Measurements from ENCODE around the gene MXD3. TPM values are rescaled to one million over a fixed set of nuclear protein-coding genes. Genes with fewer than 3 reads are reported as not detected.

MXD3 gene
- total and polyA plus RNA-seq, 2 experiments from 2014 or later: 9.9 to 11.6 TPM

GRCh38 chr5:177359451-177359851 is 47.8 kb upstream of the MXD3 start (continued):
- TF ChIP-seq ZNF462 (CRISPR knock-in tag; IDR thresholded peaks at IDR 0.05) (no peak), ZNF114 (CRISPR knock-in tag; IDR thresholded peaks at IDR 0.05) (no peak), REST (IDR thresholded peaks at IDR 0.05; ENCODE audit: unreplicated experiment) (no peak)

GRCh38 chr5:177358370-177358819 is 46.7 kb upstream of the MXD3 start:
- Histone ChIP-seq H3K27me3 (ENCODE audit: insufficient read depth) (peaks cover 5% of the 10 kb centered on the region), H3K36me3 (ENCODE audit: insufficient read depth) (no peaks in the 10 kb centered on the region), H3K4me3 (no peak overlapping the region), H3K4me2 (no peak overlapping the region), H3K4me1 (ENCODE audit: insufficient read depth) (peaks cover 10% of the 10 kb centered on the region), H3F3A (replicated peaks; ENCODE audit: low read depth) (peaks cover 7% of the 10 kb centered on the region; the same call in 1 of the 2 replicates), H3K79me2 (replicated peaks; ENCODE audit: insufficient read depth) (no peaks in the 10 kb centered on the region), H3K9me2 (ENCODE audit: insufficient read depth) (peaks cover 4% of the 10 kb centered on the region; the same call in 1 of the 2 replicates), H2AFZ (no peak overlapping the region), H3K27ac (ENCODE audit: low read depth) (no peak overlapping the region), H4K20me1 (replicated peaks; ENCODE audit: insufficient read depth) (no peaks in the 10 kb centered on the region)
- no peak overlapping the region for H3K4me3 Mint-ChIP-seq
- no peak overlapping the region; the same call in 1 of the 2 replicates for H3K27ac Mint-ChIP-seq
- no peaks in the 10 kb centered on the region; the same call in 2 of the 3 replicates for H3K9me3 Mint-ChIP-seq
- H3K4me1 Mint-ChIP-seq: peaks cover 17% of the 10 kb centered on the region; the same call in 2 of the 3 replicates
- ATAC-seq (no peak), DNase-seq (ENCODE audit: low spot score) (no peak)
- H3K27me3 Mint-ChIP-seq (ENCODE audit: insufficient read depth, low read depth, poor library complexity): peaks cover 23% of the 10 kb centered on the region
- H3K36me3 Mint-ChIP-seq (ENCODE audit: low read depth): no peaks in the 10 kb centered on the region
- TF ChIP-seq STAT1 (IDR thresholded peaks at IDR 0.05; ENCODE audit: unreplicated experiment) (no peak), NANOG (IDR thresholded peaks at IDR 0.05; ENCODE audit: borderline replicate concordance) (no peak), EZH2phosphoT487 (IDR thresholded peaks at IDR 0.05; ENCODE audit: unreplicated experiment) (no peak), CREB1 (CRISPR knock-in tag; IDR thresholded peaks at IDR 0.05; ENCODE audit: low read depth) (no peak)

Measured in GM23338 (cell line).